ENCODE results near the gene TMED10.

DNA sequence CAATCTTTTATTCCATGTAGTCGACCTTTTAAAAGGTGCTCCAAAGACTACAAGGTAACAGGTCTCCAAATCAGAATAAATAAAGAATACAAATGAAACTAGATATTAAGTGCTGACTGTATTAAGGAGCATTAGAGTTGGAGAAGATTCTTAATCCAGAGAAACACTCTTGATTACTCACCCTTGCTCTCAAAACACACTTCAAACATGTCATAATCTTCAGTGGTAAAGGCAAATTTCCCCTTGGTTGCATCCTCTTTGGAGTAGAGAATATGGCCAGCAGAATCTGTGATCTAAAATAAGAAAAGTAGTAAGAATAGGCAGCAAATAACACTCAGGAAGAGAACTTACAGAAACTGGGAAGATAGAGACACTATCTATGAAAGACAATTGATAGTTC, 24.6 kb downstream of the TMED10 start:
- no peak for TF ChIP-seq POLR2A (IDR thresholded peaks at IDR 0.05)
- TF ChIP-seq CTCF (IDR thresholded peaks at IDR 0.05), result no peak
